GM19023 (cell line): ENCODE measurements around the gene MAGI1.

Source experiments
- ATAC-seq: cut with Tn5 transposase; IDR thresholded peaks from one replicate; pipeline ENCODE4 v1.9.1; 2021; ENCODE audit warnings: mild to moderate bottlenecking, moderate library complexity; ENCODE audit not compliant: unreplicated experiment

Gene MAGI1

DNA sequence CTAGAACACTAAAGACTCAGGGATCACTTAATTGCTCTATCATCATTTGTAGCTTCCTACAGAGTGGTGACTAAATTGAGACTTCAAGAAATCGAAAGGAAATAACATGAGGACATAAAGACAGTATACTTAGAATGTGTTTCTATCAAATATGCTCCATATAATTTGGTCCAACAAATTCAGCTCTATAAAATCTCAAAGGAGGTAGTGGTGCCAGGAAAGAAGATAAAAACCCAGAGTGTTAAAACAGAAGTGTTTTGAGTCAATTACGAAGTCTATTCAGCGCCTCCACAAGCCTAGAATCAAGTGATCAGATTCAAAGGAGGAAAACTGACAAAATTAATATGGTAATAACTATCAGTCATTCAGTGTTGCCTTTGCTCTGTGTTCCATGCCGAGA, 22.9 kb downstream of the MAGI1 start:
- no peak for ATAC-seq

DNA sequence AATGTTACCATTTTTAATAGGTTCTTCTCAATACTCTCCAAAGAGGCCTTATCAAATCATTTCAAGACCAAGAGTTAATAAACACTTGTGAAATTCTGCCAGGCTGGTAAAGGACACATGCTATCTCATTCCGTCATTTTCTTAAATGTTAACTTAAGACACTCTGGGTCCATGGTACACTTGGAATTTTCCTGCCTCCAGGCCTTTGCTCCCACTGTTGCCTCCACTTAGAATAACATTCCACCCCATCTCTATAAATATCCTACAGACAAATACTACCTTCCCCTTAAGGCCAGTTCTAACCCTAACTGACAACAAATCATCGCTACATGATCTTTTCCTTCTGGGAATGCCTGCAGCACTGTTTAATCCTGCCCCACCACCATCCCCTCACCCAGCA, 24.1 kb downstream of the MAGI1 start:
- no peak for ATAC-seq

DNA sequence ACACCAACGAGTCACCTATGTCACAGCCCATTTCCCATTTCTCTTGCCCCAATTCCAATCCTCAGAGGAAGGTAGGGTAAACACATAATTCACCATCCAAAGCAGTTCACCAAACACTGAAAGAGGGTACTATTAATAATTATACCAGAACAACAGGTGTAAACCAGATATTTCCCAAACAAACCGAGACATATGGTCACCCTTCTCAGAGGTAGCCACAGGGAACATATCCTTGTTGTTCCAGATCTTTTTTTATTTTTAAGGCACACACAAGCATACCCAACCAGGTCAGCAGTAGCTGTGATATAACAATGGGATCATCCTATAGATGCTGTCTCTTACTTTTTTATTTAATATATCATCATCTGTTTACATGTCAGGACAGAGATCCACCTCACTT, 24.7 kb downstream of the MAGI1 start:
- no peak for ATAC-seq

DNA sequence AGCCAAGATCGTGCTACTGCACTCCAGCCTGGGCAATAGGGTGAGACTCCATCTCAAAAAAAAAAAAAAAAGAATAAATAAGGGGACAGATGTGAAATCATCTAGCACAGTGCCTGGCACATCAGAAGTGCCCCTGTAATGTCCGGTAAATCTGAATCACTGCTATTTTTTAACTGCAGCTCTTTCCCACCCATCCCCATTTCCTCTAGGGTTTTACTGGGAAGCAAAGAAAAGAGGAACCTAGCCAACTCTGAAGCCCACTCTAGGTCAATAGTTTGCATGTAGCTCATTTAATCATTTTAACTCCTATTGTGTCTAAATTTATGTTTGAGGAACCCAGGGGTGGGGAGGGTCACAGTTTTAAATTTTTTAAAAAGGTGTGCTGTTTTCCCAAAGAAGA, 26.0 kb downstream of the MAGI1 start:
- ATAC-seq, result no peak

DNA sequence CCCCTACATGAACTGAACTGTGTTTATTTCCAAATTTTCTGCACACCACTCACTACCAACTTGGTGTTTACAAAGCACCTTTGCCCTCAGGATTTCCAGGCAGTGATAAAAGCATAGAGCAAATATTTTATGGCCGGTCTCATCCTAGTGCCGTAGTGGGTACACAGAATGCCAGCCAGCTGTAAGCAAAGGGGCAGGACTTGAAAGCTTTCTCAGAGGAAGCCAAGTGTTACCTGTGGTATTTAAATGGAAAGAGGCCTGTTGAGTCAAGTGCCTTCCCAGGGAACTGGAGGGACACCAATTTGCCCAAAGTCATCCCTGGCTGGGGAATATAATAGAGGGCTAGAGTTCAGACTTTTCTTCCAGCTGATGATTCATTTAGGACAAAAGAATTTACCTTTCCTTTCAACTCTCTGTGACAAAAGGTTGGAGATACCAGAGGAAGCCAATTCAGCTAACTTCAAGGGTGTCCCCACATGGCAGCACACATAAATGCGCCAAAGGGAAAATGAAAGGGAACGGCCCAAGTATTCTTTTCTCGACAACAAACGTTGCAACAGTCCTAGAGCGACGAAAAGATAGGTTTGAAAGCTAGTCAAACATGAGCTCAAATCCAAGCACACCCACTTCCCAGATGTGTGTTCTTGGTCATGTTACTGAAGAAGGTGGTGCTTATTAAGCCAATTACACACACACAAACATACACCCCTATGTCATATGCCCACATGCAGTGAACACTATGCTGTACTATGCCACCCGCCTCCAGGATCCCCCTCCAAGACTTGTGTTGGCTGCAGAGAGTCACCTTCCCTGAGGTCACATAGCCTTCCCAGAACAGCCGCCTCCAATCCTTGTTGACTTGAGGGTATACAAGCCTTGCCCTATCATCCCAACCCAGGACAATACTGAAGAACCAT, 27.7 kb downstream of the MAGI1 start:
- no peak for ATAC-seq

DNA sequence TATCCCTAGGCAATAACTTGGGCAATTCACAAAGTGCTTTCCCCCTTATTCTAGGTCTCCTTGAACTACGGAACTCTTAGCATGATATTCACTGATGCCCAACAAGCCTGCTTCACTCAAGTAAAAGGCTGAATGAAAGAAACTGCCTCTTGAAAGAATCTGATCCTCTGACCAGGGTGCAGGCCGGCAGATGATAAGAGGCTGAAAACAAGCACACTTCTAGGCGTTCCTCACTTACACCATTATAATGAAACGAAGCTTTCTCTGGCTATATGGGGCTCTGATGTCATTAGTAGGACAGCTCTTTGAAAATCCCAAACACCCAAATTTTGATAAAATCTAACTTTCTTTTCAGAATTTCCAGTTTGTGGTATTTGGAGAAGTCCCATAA, 28.4 kb downstream of the MAGI1 start:
- ATAC-seq, result no peak

DNA sequence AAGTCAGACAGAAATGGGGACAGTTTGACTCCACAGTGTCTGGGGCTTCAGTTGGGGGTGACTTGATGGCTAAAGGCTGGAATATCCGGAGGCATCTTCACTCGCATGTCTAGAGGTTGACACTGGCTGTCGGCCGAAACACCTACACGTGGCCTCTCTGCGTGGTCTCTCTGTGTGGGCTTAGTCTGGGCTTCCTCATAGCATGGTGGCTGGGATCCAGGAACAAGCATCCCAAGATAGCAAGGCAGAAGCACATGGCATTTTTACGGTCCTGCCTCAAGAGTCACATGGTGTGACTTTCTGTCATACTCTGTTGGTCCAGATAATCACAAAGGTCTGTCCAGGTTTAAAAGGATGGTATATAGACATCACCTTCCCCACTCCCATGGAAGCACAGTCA, 34.5 kb downstream of the MAGI1 start:
- no peak for ATAC-seq

DNA sequence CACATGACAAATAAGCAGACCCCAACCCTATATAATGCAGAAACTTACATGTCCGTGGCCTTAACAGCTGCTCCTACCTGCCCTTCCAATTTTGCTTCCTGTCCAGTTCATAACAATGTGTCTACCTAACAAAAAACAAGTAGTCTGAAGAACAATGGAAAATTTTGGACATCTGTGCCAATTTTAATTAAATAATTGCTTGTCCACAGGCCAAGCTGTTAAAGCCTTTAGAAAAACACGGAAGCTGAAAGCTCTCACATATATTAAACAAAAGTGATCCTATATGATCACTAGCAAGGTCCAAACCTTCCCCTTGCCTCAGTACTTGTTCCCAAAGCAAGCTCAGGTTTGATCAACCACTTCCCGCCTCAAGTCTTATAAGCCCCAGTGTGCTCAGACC, 37.1 kb downstream of the MAGI1 start:
- ATAC-seq, result no peak

DNA sequence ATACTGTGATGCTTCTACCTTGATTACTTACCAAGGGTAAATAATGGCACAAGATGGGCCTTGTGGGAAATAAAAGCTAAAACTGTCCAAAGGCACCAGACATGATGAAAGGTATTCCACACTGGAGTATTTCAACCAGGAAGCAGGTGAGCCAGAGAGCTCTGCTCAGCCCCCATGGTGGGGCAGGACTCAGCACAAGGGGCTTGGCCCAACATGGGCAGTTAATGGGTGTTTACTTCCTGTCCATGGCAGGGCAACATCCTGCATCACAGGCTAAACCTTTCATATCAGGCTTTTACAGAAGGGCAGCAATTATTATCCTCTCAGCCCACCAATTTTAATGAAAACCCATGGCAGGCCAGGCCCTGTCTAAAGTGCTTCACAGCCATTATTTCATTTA, 38.2 kb downstream of the MAGI1 start:
- ATAC-seq, result no peak

DNA sequence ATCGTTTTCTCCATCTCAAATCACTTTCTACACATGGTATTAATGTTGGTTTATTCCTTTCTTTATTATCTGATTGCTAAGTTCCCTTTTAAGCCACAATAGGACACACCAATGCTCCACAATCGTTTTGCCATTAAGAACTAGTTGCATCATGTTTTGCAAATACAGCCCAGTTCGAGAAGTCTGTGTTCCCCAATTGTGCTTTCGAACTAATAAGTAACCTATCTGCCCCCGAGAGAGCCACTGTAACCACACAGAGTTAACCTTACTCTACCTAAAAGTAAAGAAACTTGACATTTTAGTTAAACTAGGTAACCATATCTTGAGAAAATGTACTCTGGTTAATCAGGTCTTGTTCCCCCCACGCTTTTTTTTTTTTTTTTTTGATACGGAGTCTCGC, 39.1 kb downstream of the MAGI1 start:
- no peak for ATAC-seq

DNA sequence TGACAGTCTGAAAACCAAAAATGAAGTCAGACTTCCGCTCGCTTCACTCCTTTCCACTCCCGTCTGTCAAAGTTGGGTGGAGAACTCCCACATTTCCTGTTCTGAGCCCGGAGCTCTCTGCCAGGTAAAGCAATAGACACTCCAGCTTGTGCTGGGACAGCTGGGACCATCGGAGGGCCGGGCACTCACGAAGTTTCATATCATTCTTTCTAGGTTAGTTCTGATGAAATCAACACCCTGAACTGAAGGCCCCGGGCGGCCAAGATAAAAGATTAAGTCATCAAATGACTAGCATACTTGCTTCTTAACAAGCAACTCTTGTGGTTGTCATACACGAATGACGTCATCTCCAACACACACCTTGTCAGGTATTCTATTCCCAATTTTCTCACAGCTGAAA, 42.1 kb downstream of the MAGI1 start:
- ATAC-seq, result no peak

DNA sequence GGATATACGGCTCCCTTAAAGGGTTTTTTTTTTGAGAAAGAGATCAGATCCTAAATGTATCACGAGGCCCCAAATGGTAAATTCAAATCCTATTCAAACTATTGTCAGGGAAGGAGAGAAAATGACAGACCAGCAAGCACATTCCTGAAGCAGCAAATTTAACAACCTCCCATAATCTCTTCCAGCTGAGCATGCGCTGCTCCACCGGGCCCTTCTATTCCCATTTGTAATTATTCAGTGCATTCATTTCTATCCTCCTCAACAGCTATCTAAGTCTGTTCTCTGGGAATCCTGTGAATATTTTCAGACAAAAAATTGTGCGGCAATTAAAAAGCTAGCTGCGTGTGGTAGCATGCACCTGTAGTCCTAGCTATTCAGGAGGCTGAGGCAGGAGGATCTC, 43.2 kb downstream of the MAGI1 start:
- ATAC-seq, result no peak

DNA sequence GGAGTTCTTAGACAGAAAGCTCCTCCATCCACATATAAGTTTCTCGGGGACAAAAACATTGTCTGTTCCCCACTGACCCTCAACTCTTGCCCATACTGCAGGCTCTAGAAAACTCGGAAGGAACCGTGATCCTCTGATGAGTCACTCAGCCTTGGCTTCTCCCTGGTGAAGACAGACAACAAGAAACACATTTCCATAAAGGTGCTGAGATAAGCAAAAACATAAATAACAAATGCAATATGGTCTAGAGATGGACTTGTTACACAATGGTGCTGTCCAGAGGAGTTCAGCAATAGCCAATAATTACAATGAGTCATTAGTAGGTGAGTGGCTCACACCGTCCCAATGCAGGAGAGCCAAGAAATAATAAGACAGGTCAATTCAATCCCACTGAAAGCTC, 43.7 kb downstream of the MAGI1 start:
- ATAC-seq, result no peak

DNA sequence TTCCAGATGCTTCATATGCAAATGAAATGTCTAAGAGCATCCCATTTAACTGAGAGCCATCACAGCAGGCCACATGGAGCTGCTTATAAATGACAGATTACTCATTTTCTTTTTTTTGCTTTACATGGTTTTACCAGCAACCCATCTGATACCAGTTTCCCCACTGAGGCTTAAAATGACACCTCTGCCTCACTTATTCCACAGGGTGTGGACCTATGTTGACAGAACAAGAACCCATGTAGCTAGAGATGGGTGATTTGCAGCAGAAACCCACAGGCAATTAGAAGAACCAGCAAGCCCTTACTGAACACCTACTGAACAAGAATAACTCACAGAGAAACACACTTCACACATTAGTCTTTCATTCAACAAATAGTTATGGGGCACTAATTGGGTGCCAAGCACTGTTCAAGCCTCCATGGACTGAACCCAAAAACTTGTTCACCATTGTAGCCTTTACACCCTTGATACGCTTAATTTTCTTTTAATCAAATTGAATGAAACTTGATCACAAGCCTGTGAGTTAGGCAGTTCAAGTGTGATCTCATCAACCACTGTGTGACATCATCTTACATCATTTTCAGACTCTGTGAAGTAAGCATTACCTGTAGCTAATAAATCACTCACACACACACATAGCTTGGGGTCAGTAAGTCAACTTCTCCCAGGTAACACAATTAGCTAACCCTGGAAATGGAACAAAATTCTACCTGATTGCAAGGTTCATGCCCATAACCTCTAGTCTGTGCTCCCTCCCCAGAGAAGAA, 45.4 kb downstream of the MAGI1 start:
- ATAC-seq, result no peak

DNA sequence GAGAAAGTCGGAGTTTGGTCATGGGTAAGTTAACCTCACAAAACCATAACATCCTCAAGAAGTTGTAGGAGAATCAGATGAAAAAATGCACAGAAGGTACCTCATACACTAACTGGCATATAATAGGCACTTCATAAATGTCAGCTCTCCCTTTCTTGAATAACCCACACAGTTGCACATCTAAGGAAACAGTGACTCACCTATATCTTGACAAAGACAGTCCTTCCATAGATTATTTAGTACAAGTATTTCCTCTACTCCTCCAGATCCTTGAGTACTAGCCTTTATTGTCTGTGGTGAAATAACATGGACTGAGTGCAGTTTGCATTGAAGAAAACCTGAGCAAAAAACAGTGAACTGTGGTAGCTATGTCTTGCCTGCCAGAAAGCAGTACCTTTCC, 46.6 kb downstream of the MAGI1 start:
- ATAC-seq, result no peak

DNA sequence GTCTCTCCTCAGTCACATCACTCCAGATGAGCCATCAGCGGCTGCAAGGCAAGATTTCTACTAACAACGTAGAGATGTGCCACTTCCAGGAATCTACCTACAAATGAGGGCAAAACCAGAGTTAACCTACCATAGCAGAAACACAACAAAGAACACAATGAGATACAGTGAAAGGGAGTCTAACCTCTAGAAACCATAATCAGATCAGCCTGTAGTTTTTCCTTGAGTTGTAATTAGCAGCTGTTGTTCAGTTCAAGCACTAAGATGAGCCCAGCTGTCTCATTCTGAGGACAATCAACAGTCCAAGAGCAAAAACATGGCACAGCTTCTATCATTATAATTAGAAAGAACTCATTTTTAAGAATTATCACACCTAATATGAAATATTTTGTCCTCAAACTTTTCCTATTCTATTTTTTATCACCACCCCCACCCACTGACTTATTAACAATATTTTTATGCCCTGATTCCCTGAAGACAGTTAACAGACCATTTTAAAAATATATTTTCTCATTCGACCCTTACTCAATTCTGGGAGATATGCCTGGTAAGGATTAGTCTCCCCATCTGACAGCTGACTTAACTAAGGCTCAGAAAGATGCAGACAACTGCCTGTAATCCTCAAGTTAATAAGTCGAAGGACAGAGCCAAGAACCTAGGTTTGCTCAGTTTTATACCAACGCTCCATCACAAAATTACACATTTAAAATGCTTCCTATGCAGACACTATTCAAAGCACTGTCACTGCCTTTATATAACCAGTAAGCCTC, 50.1 kb downstream of the MAGI1 start:
- ATAC-seq, result no peak

DNA sequence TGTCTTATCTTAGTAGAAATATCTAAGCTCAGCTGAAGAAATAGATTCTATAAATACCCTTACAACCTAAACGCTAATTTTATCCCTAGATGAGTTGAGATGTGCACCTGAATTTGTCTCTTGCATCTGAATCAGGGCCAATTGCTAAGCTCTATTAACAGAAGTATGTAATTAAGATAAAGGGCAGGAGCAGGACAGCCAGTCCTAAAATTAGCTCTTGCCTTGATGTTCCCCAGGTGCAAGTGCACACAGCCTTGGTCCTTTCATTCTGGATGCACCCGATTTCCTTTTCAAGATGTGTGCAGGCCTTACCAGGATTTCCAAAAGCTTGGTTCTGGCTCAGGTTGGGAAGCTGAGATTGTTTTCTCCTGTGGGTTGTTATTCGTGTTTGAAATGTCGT, 52.4 kb downstream of the MAGI1 start:
- ATAC-seq, result no peak

DNA sequence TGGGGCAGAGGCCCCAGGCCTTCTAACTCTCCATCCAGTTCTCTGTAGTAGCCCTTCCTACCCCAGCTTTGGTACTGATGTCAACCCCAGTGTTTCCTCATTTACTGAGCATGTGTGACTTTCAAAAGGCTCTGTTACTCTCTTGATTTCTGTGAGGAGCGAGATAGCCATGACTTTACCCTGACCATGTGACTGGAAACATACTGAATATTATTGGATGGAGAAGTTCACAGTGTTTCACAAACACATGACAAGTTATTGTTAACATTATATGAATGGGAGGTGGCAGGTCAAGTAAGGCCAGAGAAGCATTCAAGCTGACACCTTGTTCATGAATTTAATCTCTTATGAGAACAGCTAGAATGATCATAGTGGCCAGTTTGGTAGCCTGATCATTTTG, 53.7 kb downstream of the MAGI1 start:
- ATAC-seq, result no peak

DNA sequence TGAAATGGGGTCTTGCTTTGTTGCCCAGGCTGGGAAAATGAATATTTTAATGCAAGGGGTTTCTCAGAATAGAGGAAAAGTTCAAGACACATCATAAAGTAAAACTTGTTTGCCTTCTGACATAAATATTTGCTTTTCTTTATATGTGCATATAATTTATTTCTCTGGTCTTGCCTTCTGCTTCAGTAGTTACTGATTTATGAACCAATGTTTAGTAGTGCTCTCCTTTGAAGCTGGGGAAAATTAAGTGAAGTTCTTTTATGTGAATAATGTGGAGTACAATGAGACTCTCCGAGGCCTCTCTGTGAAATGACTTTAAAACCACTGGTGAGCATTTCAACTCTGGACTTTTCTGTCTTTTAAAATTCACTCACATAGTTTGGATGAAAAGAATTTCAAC, 55.6 kb downstream of the MAGI1 start:
- ATAC-seq, result no peak

DNA sequence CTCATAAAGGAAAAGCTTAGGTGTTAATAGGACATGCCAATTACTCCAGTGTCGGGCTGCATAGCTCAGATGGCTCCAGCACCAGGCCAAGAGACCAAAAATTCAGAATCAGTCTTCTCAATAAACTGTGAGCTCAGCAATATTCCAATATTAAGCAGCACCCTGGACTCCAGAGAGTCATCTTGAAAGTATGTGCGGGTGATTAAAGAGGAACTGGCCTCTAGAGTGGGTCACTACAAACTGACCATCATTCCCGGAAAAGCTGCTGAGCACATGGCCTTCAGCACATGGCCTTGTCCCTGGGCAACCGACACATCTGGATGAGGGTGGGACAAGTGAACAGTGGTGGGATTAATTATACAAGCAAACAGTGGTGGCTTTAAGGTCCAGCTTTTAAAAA, 59.0 kb downstream of the MAGI1 start:
- ATAC-seq, result no peak

DNA sequence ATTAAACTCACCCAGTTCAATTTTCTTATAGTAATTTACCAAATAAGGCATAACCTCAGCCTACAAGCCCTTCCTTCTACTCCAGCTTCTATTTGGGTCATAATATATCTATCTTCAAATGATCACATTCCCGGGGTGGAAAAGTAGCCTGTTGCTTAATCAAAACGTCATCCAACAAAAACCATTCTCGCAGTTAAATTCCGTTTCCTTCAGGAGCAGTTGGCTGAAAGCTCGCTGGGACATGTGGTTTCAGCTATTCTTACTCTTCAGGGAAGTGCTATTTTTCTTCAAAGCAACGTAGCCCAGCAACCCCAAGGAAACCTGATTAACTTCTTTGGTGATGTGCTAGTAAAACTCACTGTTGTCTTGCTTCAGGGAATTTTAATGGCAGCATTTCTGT, 59.6 kb downstream of the MAGI1 start:
- no peak for ATAC-seq

DNA sequence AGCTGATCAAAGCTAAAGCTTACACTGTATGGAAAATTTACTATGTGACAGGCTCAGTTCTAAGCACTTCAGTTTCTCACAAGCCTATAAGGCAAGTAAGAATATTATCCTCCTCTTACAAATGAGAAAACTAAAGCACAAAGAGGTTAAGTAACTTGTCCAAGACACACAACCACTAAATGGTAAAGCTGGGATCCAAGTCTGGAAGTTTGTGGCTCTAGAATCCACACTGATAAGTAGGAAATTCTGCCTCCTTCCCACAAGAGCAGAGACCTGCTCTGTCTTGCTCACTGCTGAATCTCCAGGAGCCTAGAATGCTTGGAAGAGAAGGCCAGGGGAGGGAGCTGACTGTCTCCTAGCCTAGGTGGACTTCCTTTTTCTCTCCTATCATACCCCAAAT, 60.6 kb downstream of the MAGI1 start:
- ATAC-seq, result no peak
